HL-60 (cell line): ENCODE measurements around the gene YBX3.

ENCODE experiments used
- DNase-seq, 2 experiments: peaks; one replicate each; pipeline ENCODE4 v3.0.0-alpha.2; 2010 to 2020; ENCODE audit warnings: low read depth in 1 of 2, low spot score in 1 of 2
- H3K27ac ChIP-seq: fragments of 250-450 bp; sonication (Bioruptor Pico); replicated peaks from 2 replicates; pipeline ENCODE4 v1.5.1; 2020; ENCODE audit warnings: mild to moderate bottlenecking, moderate library complexity
- H3K27me3 ChIP-seq: fragments of 250-450 bp; sonication (Bioruptor Pico); 2 replicates; pipeline ENCODE4 v1.5.1; 2021; ENCODE audit warnings: mild to moderate bottlenecking, moderate library complexity; ENCODE audit not compliant: insufficient read depth, poor library complexity, severe bottlenecking
- H3K4me3 ChIP-seq: replicated peaks from 2 replicates; pipeline ENCODE4 v1.5.1; 2011; ENCODE audit warnings: mild to moderate bottlenecking, control low read depth, low read length; ENCODE audit not compliant: insufficient read depth
- GABPA ChIP-seq: IDR thresholded peaks from 2 replicates; pipeline ENCODE4 v1.6.1; 2012; ENCODE audit warnings: low read depth
- POLR2AphosphoS5 ChIP-seq: IDR thresholded peaks from 2 replicates; pipeline ENCODE4 v1.6.1; 2012; ENCODE audit warnings: low read depth
- REST ChIP-seq: IDR thresholded peaks from 2 replicates; pipeline ENCODE4 v1.6.1; 2012; ENCODE audit warnings: low read depth; ENCODE audit not compliant: insufficient replicate concordance
- SPI1 ChIP-seq: IDR thresholded peaks from 2 replicates; pipeline ENCODE4 v1.6.1; 2012; ENCODE audit warnings: low read depth, mild to moderate bottlenecking, borderline replicate concordance
- TF ChIP-seq, protein P1 (sequence below): IDR thresholded peaks from one replicate; pipeline ENCODE4 v1.5.1; 2011; ENCODE audit warnings: low read length, control low read depth, inconsistent platforms; ENCODE audit not compliant: insufficient read depth

YBX3 gene

DNA sequence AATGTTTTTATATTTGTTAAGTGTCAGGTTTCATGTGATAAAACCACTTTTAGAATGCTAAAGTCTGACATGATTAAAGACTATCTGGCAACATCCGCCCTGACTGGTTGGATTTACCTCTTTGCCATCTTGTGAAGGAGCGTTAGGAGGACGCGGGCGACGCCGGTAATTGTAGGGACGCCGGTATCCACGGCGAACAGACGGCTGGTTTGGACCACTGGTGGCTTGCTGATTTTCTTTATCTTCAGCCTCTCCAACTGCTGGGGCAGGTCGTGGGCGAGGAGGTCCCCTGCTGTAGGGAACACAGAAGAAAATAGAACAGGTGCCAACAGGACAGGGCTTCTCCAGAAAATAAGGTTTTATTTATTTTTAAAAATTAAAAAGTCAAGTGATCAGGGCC, 21.3 kb downstream of the YBX3 start:
- TF ChIP-seq, protein P1, sequence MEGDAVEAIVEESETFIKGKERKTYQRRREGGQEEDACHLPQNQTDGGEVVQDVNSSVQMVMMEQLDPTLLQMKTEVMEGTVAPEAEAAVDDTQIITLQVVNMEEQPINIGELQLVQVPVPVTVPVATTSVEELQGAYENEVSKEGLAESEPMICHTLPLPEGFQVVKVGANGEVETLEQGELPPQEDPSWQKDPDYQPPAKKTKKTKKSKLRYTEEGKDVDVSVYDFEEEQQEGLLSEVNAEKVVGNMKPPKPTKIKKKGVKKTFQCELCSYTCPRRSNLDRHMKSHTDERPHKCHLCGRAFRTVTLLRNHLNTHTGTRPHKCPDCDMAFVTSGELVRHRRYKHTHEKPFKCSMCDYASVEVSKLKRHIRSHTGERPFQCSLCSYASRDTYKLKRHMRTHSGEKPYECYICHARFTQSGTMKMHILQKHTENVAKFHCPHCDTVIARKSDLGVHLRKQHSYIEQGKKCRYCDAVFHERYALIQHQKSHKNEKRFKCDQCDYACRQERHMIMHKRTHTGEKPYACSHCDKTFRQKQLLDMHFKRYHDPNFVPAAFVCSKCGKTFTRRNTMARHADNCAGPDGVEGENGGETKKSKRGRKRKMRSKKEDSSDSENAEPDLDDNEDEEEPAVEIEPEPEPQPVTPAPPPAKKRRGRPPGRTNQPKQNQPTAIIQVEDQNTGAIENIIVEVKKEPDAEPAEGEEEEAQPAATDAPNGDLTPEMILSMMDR, result no peak
- no peak for TF ChIP-seq GABPA
- no peak overlapping the region for H3K4me3 ChIP-seq
- H3K27me3 ChIP-seq, result no peaks in the 10 kb centered on the region
- no peak overlapping the region for H3K27ac ChIP-seq
- no peak for DNase-seq

DNA sequence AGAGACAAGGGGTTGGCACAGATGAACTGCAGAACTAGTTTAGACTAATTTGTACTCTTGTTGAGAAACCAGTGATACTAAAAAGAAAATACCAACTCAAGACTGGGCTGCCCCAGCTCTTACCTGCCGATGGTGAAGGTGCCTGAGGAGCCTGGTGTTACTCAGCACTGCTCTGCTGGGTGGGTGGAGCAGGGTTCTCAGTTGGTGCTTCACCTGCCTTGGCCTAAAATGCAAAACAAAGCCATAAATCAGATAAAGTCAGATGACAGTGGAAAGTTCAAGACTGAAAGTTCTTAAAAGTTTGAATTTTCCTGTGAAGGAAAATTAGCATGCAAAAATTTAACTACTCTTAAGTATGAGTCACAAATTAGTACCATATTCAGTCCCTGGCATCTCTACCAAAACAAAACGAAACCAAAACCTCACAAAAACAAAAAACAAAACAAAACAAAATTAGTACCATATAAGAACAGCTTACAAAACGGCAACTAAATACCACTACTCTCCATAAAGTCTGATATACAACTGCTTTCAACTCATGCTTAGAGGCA, 21.9 kb downstream of the YBX3 start:
- no peak overlapping the region for H3K4me3 ChIP-seq
- no peaks in the 10 kb centered on the region for H3K27me3 ChIP-seq
- TF ChIP-seq SPI1, result no peak
- TF ChIP-seq GABPA, result no peak
- TF ChIP-seq, protein P1, result no peak
- no peak for TF ChIP-seq POLR2AphosphoS5
- no peak for TF ChIP-seq REST
- DNase-seq, result no peak
- H3K27ac ChIP-seq, result no peak overlapping the region

DNA sequence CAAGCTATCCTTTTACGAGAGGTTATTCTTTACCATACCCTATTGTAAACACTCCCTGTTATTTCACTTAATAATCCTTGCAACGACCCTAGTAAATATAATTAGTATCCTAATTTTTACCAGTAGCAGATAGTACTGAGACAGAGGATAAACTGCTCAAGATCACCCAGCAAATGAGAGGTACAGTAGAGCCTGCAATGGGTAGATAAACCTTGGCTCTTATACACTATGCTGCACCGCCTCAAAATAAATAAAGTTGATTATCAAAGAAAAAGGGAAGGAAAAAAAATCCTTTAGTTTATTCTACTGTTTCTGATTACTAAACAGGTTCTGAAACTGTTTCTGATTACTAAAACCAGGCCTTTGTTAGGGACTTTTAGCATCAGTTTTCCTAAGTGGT, 22.5 kb downstream of the YBX3 start:
- no peaks in the 10 kb centered on the region for H3K27me3 ChIP-seq
- H3K4me3 ChIP-seq, result no peak overlapping the region
- no peak overlapping the region for H3K27ac ChIP-seq
- TF ChIP-seq POLR2AphosphoS5 (no peak), REST (no peak), GABPA (no peak), SPI1 (no peak)
- TF ChIP-seq, protein P1, result no peak
- DNase-seq, result no peak

DNA sequence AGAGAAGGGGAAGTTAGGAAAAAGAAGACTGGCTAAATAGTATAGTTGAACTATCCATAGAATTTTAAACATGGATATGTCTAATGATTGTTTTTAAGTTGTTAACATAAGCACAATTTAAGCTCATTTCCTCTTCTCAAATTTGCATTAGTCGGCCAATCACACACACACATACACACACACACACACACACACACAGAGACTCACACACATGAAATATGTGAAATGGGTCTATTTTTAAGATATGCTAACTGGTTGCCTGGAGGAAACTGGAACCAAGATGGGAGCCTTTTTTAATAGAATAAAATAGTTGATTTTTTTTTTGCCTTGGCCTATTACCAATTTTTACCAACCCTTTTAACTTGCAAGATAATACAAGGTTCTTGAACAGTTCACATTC, 25.3 kb downstream of the YBX3 start:
- Histone ChIP-seq H3K27ac (no peak overlapping the region), H3K4me3 (no peak overlapping the region), H3K27me3 (no peaks in the 10 kb centered on the region)
- no peak for DNase-seq
- TF ChIP-seq SPI1, result no peak
- TF ChIP-seq POLR2AphosphoS5, result no peak
- TF ChIP-seq REST, result no peak
- TF ChIP-seq, protein P1, result no peak
- no peak for TF ChIP-seq GABPA
